Body of pancreas (tissue), 4 donors: ENCODE results near the gene C11orf52.

Source experiments
- POLR2A ChIP-seq, 3 donors: fragments of 450-650 bp; IDR thresholded peaks; one replicate each; pipeline ENCODE4 v1.6.1; 2016; ENCODE audit warnings: antibody characterized with exemption in 3 of 3, mild to moderate bottlenecking in 2 of 3
- TF ChIP-seq, protein P1 (sequence below), 7 experiments: fragments of 450-650 bp in 4 of 7; fragments of 200-600 bp in 3 of 7; sonication (generic) in 3 of 7; IDR thresholded peaks; one replicate each; pipeline ENCODE4 v1.5.1; 2016 to 2019; ENCODE audit warnings: antibody characterized with exemption in 7 of 7

- TF ChIP-seq, protein P1, sequence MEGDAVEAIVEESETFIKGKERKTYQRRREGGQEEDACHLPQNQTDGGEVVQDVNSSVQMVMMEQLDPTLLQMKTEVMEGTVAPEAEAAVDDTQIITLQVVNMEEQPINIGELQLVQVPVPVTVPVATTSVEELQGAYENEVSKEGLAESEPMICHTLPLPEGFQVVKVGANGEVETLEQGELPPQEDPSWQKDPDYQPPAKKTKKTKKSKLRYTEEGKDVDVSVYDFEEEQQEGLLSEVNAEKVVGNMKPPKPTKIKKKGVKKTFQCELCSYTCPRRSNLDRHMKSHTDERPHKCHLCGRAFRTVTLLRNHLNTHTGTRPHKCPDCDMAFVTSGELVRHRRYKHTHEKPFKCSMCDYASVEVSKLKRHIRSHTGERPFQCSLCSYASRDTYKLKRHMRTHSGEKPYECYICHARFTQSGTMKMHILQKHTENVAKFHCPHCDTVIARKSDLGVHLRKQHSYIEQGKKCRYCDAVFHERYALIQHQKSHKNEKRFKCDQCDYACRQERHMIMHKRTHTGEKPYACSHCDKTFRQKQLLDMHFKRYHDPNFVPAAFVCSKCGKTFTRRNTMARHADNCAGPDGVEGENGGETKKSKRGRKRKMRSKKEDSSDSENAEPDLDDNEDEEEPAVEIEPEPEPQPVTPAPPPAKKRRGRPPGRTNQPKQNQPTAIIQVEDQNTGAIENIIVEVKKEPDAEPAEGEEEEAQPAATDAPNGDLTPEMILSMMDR (IDR thresholded peaks at IDR 0.05): no peak
- TF ChIP-seq POLR2A (IDR thresholded peaks at IDR 0.05): no peak
Observed at GRCh38 chr11:111886032-111886431, 32.7 kb upstream of the C11orf52 start.
